ENCODE results near the gene LTBP4.

DNA sequence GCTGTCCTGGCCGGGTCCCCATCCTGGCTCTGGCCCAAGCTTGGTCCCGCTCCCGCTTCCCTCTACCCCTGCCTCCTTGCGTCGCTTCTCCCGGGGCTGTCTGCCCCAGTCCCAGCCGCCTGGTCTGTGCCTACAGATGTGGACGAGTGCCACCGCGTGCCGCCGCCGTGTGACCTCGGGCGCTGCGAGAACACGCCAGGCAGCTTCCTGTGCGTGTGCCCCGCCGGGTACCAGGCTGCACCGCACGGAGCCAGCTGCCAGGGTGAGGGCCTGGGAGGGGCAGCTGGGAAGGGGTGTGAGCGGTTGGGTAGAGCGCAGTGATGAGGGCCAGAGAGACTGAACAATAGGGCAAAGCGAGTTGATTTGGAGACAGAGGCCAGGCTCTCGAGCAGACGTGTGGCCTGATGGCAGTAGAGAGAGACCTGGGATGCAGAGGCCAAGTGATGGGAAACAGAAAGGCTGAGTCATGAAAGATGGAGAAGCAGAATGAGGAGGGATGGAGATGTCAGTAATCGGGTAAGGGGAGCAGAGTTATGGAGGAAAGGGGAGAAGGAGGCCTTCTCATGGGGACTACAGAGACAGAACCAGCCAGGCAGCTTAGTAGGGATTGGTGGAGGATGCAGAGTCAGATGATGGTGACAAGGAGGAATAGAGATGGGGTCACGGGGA lies 9.4 kb downstream of the LTBP4 start:
- TF ChIP-seq EZH2 (IDR thresholded peaks at IDR 0.05): no peak
- TF ChIP-seq, protein P1, sequence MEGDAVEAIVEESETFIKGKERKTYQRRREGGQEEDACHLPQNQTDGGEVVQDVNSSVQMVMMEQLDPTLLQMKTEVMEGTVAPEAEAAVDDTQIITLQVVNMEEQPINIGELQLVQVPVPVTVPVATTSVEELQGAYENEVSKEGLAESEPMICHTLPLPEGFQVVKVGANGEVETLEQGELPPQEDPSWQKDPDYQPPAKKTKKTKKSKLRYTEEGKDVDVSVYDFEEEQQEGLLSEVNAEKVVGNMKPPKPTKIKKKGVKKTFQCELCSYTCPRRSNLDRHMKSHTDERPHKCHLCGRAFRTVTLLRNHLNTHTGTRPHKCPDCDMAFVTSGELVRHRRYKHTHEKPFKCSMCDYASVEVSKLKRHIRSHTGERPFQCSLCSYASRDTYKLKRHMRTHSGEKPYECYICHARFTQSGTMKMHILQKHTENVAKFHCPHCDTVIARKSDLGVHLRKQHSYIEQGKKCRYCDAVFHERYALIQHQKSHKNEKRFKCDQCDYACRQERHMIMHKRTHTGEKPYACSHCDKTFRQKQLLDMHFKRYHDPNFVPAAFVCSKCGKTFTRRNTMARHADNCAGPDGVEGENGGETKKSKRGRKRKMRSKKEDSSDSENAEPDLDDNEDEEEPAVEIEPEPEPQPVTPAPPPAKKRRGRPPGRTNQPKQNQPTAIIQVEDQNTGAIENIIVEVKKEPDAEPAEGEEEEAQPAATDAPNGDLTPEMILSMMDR (IDR thresholded peaks at IDR 0.05): no peak
- no peak for TF ChIP-seq EZH2phosphoT487 (IDR thresholded peaks at IDR 0.05)
